Progenitor cell of endocrine pancreas (in vitro differentiated cells): ENCODE measurements around the gene GBP4. TPM values are rescaled to one million over a fixed set of nuclear protein-coding genes. Genes with fewer than 3 reads are reported as not detected.
"Not testable (repeated sequence)": the region's sequence is repeated elsewhere in the genome, so short reads cannot be mapped to it uniquely, and the experiment has no call there.

ENCODE experiments used
- DNase-seq: peaks from one replicate; pipeline ENCODE4 v3.0.0; 2021; ENCODE audit warnings: low spot score; ENCODE audit not compliant: unreplicated experiment
- H3K27ac Mint-ChIP-seq: 2 replicates; pipeline ENCODE4 v1.8.0; 2021; ENCODE audit warnings: mild to moderate bottlenecking, moderate library complexity, mixed read lengths
- H3K27me3 Mint-ChIP-seq: 2 replicates; pipeline ENCODE4 v1.8.0; 2021; ENCODE audit warnings: mixed read lengths
- H3K36me3 Mint-ChIP-seq: 2 replicates; pipeline ENCODE4 v1.8.0; 2022; ENCODE audit warnings: mixed read lengths; ENCODE audit not compliant: insufficient read depth
- H3K4me1 Mint-ChIP-seq: 2 replicates; pipeline ENCODE4 v1.8.0; 2021; ENCODE audit warnings: low read depth, mixed read lengths
- H3K4me3 Mint-ChIP-seq: 2 replicates; pipeline ENCODE4 v1.8.0; 2021; ENCODE audit warnings: low read depth, mild to moderate bottlenecking, moderate library complexity, mixed read lengths
- H3K9me3 Mint-ChIP-seq: 2 replicates; pipeline ENCODE4 v1.8.0; 2021; ENCODE audit warnings: low read depth, mixed read lengths
- long read RNA-seq: library from polyadenylated mRNA; unstranded; transcript quantifications from one replicate; pipeline ENCODE4 v2.0.0, GENCODE V29; 2020
- total RNA-seq: library from RNA; stranded (reverse); gene quantifications from 2 replicates; pipeline ENCODE4 v1.2.1, GENCODE V29; 2021
- TF ChIP-seq, protein P1 (sequence below): fragments of 200-600 bp; sonication (generic); IDR thresholded peaks from one replicate; pipeline ENCODE4 v1.5.0; 2021; ENCODE audit warnings: antibody characterized with exemption, mild to moderate bottlenecking; ENCODE audit not compliant: unreplicated experiment

GBP4 gene, protein sequence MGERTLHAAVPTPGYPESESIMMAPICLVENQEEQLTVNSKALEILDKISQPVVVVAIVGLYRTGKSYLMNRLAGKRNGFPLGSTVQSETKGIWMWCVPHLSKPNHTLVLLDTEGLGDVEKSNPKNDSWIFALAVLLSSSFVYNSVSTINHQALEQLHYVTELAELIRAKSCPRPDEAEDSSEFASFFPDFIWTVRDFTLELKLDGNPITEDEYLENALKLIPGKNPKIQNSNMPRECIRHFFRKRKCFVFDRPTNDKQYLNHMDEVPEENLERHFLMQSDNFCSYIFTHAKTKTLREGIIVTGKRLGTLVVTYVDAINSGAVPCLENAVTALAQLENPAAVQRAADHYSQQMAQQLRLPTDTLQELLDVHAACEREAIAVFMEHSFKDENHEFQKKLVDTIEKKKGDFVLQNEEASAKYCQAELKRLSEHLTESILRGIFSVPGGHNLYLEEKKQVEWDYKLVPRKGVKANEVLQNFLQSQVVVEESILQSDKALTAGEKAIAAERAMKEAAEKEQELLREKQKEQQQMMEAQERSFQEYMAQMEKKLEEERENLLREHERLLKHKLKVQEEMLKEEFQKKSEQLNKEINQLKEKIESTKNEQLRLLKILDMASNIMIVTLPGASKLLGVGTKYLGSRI
- 0.14 TPM in 1 of 2 replicates, not detected in the other for total RNA-seq
- long read RNA-seq: 0 reads

DNA sequence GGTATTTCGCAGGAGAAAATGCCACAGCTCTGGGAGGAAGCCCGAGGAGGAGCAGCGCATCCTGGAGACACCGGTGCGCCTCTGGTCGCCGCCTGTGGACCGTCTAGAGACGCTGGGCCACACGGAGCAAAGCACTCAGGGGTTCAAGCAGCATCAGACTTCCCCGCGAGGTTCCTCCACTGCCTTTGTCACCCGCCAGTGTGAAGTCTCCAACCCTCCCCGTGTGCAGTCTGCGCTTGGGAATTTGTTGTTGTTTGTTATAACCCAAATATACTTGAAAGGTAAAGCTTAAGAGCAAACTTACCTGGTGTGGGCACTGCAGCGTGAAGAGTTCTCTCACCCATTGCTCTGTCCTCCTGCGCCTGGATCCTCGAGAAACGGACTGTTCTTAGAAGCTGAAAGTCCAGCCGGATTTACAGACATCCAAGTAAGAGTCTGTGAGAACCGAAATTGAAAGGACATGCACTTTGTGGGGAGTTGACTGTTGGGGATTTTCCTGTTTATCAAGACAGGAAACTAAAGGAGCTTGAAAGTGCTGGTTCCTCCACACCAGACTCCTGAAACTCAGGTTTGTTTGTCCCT, at the start of gene GBP4:
Gene GBP4 (minus strand): TSS at position 452 of the 582 bp plus-strand sequence. CDS start 108 bp downstream, at position 344.
- TF ChIP-seq, protein P1, sequence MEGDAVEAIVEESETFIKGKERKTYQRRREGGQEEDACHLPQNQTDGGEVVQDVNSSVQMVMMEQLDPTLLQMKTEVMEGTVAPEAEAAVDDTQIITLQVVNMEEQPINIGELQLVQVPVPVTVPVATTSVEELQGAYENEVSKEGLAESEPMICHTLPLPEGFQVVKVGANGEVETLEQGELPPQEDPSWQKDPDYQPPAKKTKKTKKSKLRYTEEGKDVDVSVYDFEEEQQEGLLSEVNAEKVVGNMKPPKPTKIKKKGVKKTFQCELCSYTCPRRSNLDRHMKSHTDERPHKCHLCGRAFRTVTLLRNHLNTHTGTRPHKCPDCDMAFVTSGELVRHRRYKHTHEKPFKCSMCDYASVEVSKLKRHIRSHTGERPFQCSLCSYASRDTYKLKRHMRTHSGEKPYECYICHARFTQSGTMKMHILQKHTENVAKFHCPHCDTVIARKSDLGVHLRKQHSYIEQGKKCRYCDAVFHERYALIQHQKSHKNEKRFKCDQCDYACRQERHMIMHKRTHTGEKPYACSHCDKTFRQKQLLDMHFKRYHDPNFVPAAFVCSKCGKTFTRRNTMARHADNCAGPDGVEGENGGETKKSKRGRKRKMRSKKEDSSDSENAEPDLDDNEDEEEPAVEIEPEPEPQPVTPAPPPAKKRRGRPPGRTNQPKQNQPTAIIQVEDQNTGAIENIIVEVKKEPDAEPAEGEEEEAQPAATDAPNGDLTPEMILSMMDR: no peak
- DNase-seq: no peak
- Mint-ChIP-seq H3K36me3 (no peaks in the 10 kb centered on the region), H3K27ac (peak within 1 kb of the TSS; percentile 5), H3K9me3 (no peaks in the 10 kb centered on the region), H3K4me3 (no peak within 1 kb of the TSS), H3K4me1 (peaks cover 24% of the 10 kb centered on the region), H3K27me3 (peaks cover 12% of the 10 kb centered on the region)

DNA sequence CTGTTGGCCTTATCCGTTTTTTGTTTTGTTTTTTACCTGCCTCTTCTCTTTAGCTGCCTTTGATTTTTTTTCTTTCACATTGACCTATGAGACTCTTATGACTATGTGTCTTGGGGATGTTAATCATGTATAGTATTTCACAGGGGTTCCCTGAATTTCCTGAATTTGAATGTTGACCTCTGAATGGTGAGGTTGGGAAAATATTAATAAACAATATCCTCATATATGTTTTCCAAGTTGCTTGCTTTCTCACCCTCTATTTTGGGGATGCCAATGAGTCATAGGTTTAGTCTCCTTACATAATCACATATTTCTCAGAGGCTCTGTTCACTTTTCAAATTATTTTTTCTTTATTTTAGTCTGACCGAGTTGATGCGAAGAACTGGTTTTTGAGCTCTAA, 44.3 kb upstream of the GBP4 start:
- TF ChIP-seq, protein P1: no peak
- no peaks in the 10 kb centered on the region for H3K36me3 Mint-ChIP-seq

DNA sequence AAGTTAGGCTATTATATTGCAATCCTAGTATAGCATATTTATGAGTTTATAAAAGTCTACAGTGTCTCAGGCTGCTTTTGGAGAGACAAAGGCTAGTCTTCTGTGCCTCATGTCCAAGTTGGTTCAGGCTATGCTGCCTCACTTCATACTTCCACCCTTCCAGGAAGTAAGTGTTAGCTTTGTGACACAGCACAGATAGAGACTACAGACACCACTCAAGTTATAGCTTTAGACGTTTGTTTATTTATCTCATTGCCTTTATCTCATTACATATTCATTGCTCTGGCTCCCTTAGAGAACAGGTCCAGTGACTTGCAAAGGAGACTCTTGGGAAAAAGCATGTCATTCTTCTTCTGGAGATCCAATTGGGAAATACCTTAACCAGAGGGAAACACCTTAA, 22.6 kb upstream of the GBP4 start:
- Mint-ChIP-seq H3K36me3 (no peaks in the 10 kb centered on the region), H3K27ac (no peak overlapping the region), H3K9me3 (peaks cover 9% of the 10 kb centered on the region)

More for the DNA sequence above, 44.3 kb upstream of the GBP4 start:
- Mint-ChIP-seq H3K9me3 (peaks cover 7% of the 10 kb centered on the region), H3K4me1 (no peaks in the 10 kb centered on the region), H3K27ac (no peak overlapping the region), H3K27me3 (no peaks in the 10 kb centered on the region), H3K4me3 (no peak overlapping the region)
- DNase-seq: no peak

DNA sequence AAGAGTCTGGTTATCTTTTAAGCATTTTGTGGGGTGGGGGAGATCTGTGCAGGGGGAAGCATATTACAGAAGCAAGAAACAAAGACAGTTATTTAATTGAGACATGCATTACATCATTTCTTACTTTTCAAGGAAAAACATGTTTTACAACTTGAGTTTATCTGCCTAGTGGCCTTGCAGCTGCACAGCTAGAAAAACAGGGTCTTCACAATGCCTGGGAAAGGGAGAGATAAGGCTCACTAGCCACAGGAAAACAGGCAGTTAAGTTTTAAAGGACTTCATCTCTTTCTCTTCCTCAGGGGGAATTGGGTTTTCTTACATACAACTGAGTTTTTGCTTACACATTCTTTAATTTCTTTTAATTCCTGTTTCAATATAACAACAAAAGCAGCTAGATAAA, 21.1 kb upstream of the GBP4 start:
- peaks cover 13% of the 10 kb centered on the region for H3K4me1 Mint-ChIP-seq
- not testable (repeated sequence) for DNase-seq, H3K9me3 Mint-ChIP-seq, H3K4me3 Mint-ChIP-seq, H3K27me3 Mint-ChIP-seq, H3K36me3 Mint-ChIP-seq, H3K27ac Mint-ChIP-seq

More for the DNA sequence above, 22.6 kb upstream of the GBP4 start:
- TF ChIP-seq, protein P1: no peak
- Mint-ChIP-seq H3K4me3 (no peak overlapping the region), H3K4me1 (peaks cover 13% of the 10 kb centered on the region), H3K27me3 (no peaks in the 10 kb centered on the region)
- no peak for DNase-seq

DNA sequence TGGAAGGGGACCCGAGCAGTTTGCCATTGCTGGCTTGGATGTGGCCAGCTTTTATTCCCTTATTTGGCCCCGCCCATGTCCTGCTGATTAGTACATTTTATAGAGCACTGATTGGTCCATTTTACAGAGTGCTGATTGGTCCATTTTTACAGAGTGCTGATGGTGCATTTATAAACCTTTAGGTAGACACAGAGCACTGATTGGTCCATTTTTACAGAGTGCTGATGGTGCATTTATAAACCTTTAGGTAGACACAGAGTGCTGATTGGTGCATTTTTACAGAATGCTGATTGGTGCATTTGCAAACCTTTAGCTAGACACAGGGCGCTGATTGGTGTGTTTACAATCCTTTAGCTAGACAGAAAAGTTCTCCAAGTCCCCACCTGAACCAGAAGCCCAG, 20.2 kb upstream of the GBP4 start:
- peaks cover 13% of the 10 kb centered on the region for H3K4me1 Mint-ChIP-seq
- not testable (repeated sequence) for H3K27me3 Mint-ChIP-seq, H3K4me3 Mint-ChIP-seq, H3K36me3 Mint-ChIP-seq, DNase-seq, H3K9me3 Mint-ChIP-seq, H3K27ac Mint-ChIP-seq

DNA sequence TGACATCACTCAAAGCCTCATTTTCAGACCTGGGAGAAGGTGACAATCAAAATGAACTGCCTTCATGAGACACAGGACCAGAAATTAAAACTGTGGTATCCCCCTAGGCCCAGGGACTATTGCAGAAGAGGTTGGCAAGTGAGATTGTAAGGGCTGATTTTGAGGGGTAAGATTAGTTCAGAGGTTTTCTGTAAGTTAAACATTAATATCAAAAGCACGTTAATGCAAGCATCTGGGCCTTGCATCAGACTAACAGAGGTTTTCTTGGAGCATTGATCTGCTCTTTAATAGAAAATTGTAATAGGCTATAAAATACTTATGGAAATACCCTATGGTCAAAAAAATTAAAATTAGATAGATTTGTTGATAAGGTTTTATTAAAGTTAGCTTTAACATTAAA, 14.6 kb upstream of the GBP4 start:
- Mint-ChIP-seq H3K36me3 (no peaks in the 10 kb centered on the region), H3K27ac (no peak overlapping the region), H3K9me3 (peaks cover 16% of the 10 kb centered on the region), H3K4me1 (no peaks in the 10 kb centered on the region), H3K4me3 (no peak overlapping the region), H3K27me3 (no peaks in the 10 kb centered on the region)
- DNase-seq: no peak
- TF ChIP-seq, protein P1: no peak
